Thyroid gland (tissue), 4 donors: ENCODE measurements around the gene LKAAEAR1.

ENCODE experiments used
- POLR2A ChIP-seq, 2 donors: fragments of 450-650 bp; IDR thresholded peaks; one replicate each; pipeline ENCODE4 v1.6.1; 2017; ENCODE audit warnings: antibody characterized with exemption in 2 of 2, mild to moderate bottlenecking in 2 of 2, moderate library complexity in 1 of 2
- TF ChIP-seq, protein P1 (sequence below), 6 experiments: fragments of 200-600 bp in 3 of 6; fragments of 450-650 bp in 3 of 6; sonication (generic) in 3 of 6; IDR thresholded peaks; one replicate each; pipeline ENCODE4 v1.5.1; 2016 to 2019; ENCODE audit warnings: antibody characterized with exemption in 6 of 6, mild to moderate bottlenecking in 2 of 6, inconsistent platforms in 1 of 6, moderate library complexity in 1 of 6

DNA sequence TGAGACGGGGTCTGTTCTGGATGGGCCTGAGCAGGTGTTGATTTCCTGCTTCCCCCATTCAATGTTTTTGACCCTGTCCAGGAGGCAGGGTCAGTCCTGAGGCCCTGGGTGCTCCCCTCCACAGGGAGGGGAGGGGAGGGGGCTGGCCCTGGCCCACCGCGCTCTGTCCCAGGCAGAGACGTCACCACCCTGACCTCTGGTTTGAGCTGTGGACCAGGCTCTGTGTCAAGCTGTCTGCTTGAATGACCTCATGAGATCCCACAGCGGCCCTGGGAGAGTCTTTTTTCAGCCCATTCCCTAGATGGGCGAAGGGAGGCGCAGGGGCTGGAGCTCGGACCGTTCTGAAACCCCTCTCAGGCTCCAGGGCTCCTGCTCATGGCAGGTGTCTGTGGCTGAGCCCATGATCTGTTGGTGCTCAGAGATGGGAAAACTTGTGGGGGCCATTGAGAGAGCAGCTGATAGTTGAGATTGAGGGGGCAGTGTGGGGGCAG, 8.9 kb upstream of the LKAAEAR1 start:
- no peak for TF ChIP-seq POLR2A (IDR thresholded peaks at IDR 0.05)
- TF ChIP-seq, protein P1, sequence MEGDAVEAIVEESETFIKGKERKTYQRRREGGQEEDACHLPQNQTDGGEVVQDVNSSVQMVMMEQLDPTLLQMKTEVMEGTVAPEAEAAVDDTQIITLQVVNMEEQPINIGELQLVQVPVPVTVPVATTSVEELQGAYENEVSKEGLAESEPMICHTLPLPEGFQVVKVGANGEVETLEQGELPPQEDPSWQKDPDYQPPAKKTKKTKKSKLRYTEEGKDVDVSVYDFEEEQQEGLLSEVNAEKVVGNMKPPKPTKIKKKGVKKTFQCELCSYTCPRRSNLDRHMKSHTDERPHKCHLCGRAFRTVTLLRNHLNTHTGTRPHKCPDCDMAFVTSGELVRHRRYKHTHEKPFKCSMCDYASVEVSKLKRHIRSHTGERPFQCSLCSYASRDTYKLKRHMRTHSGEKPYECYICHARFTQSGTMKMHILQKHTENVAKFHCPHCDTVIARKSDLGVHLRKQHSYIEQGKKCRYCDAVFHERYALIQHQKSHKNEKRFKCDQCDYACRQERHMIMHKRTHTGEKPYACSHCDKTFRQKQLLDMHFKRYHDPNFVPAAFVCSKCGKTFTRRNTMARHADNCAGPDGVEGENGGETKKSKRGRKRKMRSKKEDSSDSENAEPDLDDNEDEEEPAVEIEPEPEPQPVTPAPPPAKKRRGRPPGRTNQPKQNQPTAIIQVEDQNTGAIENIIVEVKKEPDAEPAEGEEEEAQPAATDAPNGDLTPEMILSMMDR (IDR thresholded peaks at IDR 0.05), result no peak
